HG03442 (cell line): ENCODE data around the gene SRP72.

ENCODE experiments used
- ATAC-seq: cut with Tn5 transposase; IDR thresholded peaks from one replicate; pipeline ENCODE4 v1.9.1; 2021; ENCODE audit warnings: mild to moderate bottlenecking, moderate library complexity; ENCODE audit not compliant: unreplicated experiment

Gene SRP72

DNA sequence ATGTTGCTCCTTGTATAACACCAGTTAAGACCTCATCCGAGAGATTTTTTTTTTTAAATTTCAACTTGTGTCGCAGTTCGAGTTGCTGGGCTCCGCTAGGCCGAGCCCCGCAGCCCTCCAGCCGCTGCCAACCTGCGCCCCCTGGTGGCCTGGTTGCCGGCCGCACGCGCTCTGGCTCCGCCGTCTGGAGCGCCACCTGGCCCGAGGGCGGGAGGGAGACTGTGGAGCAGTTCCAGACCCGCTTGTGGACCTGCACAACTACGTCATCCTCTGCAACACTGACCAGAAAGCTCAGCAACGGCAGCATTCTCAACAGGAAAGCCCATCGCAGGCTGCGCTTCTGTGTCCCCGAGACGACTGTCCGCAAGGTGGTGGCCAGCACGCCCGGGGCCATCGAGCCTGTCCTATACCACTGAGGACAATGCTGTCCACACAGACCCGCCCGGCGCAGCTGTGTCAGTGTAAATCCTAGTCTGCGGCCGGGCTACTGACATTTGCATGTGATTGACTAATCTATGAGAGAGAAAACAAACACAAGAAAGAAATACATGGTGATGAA lies 77.2 kb downstream of the SRP72 start:
- peak; percentile 99 for ATAC-seq

DNA sequence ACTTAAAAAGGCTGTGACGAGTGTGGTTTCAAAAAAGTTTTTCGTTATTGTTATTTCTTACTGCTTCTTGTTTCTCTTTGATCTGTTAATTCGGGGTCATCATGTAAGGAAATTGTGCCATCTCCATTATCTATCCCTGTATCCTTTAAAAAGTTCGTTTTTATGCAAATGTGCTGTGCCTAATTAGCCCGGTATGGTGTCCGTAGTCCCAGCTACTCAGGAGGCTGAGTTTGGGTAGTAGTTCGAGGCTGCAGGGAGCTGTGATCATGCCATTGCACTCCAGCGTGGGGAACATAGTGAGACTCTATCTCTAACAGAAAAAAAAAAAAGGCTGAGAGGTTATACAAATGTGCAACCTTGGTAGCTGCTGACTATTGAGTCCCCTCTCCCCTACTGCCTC lies 83.2 kb downstream of the SRP72 start:
- ATAC-seq = no peak

DNA sequence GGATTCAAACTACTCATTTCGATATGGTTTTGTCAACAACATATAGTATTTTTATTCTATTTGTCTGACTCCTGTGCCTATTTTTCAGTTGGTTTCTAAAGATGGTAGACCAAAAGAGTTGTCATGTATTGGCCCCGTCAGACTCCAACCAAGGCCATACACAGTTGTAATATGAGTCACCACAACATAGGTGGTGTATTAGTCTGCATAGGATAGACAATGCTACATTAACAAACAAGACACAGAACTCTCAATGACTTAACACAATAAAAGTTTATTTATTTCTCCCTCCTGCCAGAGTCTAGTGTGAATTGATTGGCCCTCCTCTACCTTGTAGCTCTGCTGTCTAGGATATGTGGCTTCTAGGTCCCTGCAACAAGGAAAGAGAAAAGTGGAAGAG lies 84.1 kb downstream of the SRP72 start:
- ATAC-seq = no peak

DNA sequence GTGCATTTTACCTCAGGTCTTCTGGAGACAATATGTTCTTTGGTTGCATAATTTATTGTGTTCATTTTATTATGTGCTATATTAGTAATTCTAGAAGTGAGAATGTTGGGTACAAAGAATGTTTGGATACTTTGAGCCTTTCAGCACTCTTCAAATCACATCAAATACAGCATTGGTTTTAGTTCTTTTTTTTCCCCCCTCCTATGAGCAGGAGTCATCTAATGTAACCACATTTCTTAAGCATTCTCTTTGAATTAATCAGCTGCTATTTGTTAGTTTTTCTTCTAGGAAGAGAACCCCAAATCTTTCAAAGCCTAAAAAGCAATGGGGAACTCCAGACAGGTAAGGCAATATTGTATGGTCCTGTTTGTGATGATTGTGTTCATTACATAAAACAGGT lies 84.9 kb downstream of the SRP72 start:
- ATAC-seq = no peak
